Measurements from ENCODE around the gene CMBL.

CMBL gene

GRCh38 chr5:10228288-10228687, 79.4 kb downstream of the CMBL start:
- no peaks in the 10 kb centered on the region for H3K4me1 ChIP-seq
- no peaks in the 10 kb centered on the region; the same call in 1 of the 2 replicates for H3K36me3 ChIP-seq
- TF ChIP-seq CTCF (IDR thresholded peaks at IDR 0.05; ENCODE audit: low read depth, low read length): no peak

More at GRCh38 chr5:10228288-10228687, 79.4 kb downstream of the CMBL start:
- Histone ChIP-seq H3K4me3 (ENCODE audit: low read depth, low read length) (no peak overlapping the region), H3K9me3 (peaks cover 9% of the 10 kb centered on the region), H3K27me3 (no peaks in the 10 kb centered on the region)
- DNase-seq: no peak
